HG02763 (cell line): Measurements from ENCODE around the gene OR6K2.

ENCODE experiments used
- ATAC-seq: cut with Tn5 transposase; IDR thresholded peaks from one replicate; pipeline ENCODE4 v1.9.1; 2021; ENCODE audit warnings: mild to moderate bottlenecking, moderate library complexity; ENCODE audit not compliant: unreplicated experiment

The OR6K2 gene

DNA sequence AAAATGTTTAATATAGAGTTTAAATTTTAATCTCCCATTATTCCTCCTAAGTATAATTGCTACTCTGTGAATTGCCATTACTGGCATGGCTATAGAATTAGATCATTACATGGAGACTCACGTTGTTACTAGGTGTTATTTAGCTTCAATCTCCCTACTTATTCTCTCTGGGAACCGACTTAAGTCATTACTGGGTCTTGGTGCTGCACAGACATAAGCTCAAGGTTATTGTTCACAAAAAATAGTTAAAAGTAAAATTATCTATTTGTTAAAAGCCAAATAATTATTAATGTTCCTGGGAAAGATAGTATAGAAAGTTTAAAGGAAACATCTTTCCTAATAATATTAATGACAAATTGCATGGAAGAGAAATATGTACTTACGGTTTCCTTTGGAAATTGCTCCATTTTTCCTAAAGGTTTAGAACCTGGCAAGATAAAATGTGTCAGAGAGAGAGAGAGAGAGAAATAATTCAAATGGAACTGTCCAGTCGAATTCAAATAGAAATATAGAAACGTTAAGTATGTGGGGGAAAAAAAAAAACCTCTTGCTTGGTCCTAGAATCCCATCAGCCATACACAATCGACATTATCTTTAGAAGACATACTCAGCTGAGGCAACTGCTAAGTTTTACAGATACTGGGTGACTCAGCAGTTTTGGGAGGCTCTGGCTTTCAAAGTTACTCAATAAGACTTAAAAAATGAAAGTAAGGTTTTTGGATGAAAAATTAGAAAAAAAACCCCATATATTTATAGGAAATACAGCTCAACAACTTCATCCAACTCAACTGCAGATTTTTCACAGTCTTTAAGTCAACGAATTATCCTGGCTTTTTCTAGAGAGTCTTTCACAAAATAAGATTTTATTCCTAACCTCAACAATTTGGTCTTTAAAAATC, 14.1 kb downstream of the OR6K2 start, which contains the start of gene SPTA1:
TSS of gene SPTA1 (minus strand) at position 605 of the 899 bp plus-strand sequence. CDS start at position 407, 198 bp downstream.
- no peak for ATAC-seq

- no peak for ATAC-seq
Measured at GRCh38 chr1:158685085-158685484, 15.4 kb downstream of the OR6K2 start.

- no peak for ATAC-seq
Measured at GRCh38 chr1:158681606-158682005, 18.8 kb downstream of the OR6K2 start.

DNA sequence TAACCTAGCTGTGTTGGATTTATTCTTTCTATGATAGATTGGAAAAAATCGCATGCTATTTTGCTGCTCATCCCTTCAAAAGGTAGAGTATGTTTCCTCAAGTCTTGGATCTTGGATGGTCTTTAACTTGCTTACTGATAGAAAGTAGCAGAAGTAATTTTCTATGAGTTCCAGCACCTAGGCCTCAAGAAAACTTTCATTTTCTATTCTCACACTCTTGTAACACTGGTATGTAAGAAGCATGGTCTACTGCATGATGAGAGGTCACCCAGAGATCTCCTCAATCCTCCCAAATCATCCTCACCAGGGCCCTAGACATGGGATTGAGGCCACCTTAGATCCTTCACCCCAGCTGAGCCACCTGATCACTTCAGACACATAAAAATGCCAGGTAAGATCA, 21.2 kb downstream of the OR6K2 start:
- no peak for ATAC-seq

DNA sequence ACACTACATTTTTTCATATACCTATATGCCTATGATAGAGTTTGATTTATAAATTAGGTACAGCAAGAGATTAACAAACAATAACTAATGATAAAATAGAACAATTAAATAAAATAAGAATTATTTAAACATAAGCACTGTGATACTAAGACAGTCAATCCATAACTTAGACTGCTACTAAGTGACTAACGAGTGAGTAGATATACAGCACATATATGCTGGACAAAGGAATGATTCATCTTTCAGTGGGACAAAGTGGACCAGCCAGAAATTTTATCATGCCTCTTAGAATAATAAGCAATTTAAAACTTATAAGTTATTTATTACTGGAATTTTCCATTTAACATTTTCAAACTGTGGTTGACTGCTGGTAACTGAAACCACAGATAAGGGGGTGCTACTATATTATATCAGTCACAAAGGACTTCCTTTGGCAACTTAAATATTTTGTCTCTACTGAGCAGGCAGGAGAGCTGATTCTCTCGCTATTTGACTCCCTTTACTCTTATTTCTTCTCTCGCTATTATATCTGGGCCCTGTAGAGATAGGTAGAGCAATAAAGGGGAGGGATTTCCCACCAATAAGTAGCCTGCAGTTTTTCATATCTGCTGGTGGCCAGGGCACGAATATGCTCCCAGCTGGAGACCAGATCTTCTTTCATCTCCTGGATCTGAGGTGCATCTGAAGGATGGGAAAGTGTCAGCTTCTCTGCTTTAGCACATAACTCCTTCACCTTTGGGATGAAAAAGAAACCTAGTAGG, 24.7 kb downstream of the OR6K2 start:
- no peak for ATAC-seq

DNA sequence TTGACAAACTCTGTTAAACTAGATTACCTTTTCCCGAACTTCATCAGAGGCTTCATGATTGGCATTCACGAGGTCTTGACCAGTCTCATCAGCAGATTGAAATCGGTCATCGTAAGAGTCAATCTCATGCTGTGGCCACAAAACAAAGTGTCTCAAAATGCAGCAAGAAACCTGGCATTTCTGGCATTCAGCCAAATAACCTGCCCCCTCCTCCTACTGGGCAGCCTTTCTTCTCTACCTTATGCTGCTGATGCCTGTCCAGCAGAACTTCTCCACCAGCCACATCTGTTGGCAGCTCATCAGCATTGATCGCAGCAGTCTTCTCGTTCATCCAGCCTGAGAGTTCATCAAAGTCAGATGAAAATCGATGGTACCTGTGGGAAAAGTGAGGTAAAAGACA, 26.1 kb downstream of the OR6K2 start:
- no peak for ATAC-seq

DNA sequence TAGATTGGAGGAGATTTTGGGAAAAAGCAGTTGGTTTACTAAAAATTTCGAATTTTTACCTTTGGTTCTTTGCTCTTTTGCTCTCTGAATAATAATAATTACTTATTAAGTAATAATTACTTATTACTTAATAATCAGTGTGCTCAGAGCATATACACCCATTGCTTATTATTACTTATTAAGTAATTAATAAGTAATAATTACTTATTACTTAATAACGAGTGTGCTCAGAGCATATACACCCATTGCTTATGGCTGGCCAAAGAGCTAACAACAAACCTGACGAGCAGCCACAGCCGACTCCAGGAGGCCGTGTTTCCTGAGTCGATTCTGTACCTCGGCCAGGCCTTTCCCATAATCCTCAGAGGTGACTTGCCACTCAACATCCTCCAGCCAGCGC, 34.4 kb downstream of the OR6K2 start:
- no peak for ATAC-seq

DNA sequence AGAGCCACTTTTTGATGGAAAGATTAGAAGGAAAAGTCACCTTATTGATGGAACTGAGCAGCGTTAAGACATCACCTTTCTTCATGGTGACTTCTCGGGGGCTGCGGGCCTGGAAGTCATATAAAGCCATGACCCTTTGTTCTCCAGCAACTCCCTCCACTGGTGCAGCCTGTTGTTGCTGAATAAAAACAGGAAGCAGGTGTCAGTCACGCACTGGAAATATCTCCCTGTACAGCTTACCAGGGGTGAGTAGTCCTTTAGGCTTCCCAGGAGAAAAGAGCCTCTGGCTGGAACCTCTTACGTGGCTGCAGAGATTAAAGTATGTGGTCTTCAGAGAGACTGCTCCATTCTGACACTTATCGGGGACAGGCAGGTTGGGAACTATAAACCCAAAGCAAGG, 45.9 kb downstream of the OR6K2 start:
- ATAC-seq: no peak

DNA sequence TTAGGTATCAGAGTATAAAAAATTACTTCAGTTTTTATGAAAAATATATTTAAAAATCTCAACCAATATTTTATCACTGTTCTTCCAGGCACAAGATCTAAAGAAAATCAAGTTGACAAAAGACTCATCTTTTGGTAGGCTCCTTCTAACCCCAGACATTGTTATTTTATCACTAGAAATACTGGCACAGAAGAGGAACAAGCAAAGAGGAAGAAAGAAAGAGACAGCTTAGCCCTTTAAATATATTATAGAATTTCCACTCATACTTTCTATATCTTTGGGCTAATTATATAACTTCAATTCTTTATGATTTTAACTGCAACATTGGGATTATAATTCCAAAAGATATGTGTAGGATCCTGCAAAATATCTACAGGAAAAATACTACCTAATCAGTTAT, 46.4 kb downstream of the OR6K2 start:
- ATAC-seq: no peak

- no peak for ATAC-seq
Measured at GRCh38 chr1:158652721-158653334, 47.6 kb downstream of the OR6K2 start.
